MG63 (cell line): Measurements from ENCODE around the gene COL5A1. TPM values are rescaled to one million over a fixed set of nuclear protein-coding genes. Genes with fewer than 3 reads are reported as not detected.

ENCODE experiments used
- DNase-seq: peaks from one replicate; pipeline ENCODE4 v3.0.0-alpha.2; 2020
- H3K27me3 ChIP-seq: fragments of 250-450 bp; sonication (Bioruptor Pico); 2 replicates; pipeline ENCODE4 v1.5.1; 2020; ENCODE audit warnings: mild to moderate bottlenecking, moderate library complexity
- H3K36me3 ChIP-seq: fragments of 250-450 bp; sonication (Bioruptor Pico); 2 replicates; pipeline ENCODE4 v1.5.1; 2020; ENCODE audit warnings: mild to moderate bottlenecking, moderate library complexity
- H3K4me3 ChIP-seq: fragments of 250-450 bp; sonication (Bioruptor Pico); 2 replicates; pipeline ENCODE4 v1.5.1; 2020; ENCODE audit warnings: mild to moderate bottlenecking, moderate library complexity
- H3K9me3 ChIP-seq: fragments of 250-450 bp; sonication (Bioruptor Pico); 2 replicates; pipeline ENCODE4 v1.5.1; 2020; ENCODE audit warnings: mild to moderate bottlenecking, moderate library complexity
- total RNA-seq: library from RNA; depleted of rRNA; stranded (reverse); fragments of >200 nt; shearing (Covaris generic); gene quantifications from 2 replicates; pipeline ENCODE4 v1.2.3, GENCODE V29; 2014; ENCODE audit warnings: low replicate concordance

Gene COL5A1
- total RNA-seq, 1 experiment from 2014 or later, result 92.0 TPM

- Histone ChIP-seq H3K36me3 (peaks cover 27% of the 10 kb centered on the region), H3K4me3 (no peak overlapping the region), H3K27me3 (no peaks in the 10 kb centered on the region), H3K9me3 (0 out of 2 replicates have a peak, but pooled peaks cover 6% of the 10 kb centered on the region)
- no peak for DNase-seq
These were observed 29.3 kb downstream of the COL5A1 start for GRCh38 chr9:134670851-134671281.

DNA sequence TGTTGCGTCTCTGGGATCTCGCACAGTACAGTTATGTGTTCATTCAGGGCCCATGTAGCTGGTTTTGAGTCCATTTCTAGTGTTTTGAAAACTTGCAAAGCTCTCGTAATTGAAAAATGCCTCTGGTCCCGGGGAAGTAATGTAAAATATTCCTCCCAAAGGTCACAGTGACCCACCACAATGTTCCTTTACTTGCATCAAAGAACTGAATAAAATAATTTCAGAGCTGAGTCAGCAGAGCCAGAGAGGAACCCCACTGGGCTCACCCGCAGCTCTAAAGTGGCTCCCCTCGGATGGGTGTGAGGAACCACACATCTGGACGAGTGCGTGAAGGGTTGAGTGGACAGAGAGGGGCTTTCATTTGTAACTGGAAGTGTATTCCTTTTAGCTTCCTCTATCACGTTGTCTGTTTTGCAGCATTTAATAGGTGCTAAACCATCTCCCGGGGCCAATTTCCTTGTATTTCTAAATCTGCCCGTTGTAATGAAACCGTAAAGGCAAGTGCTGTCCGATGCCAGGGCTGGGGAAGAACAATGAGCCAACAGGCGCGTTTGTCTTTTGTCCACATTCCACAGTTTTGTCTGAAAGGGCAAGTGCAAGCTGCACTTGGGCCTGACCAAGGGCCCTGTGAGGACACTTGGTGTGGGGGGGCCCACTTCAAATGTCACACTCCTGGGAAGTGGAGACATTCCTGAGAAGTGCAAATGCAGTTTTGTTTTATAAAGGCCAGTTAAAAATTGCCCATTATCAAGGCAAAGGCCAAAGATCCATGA is 29.9 kb downstream of the COL5A1 start:
- DNase-seq, result no peak
- Histone ChIP-seq H3K4me3 (no peak overlapping the region), H3K9me3 (0 out of 2 replicates have a peak, but pooled peaks cover 6% of the 10 kb centered on the region), H3K36me3 (peaks cover 27% of the 10 kb centered on the region), H3K27me3 (no peaks in the 10 kb centered on the region)

- no peak for DNase-seq
- no peak overlapping the region for H3K4me3 ChIP-seq
- H3K36me3 ChIP-seq, result peaks cover 11% of the 10 kb centered on the region; the same call in 1 of the 2 replicates
- 0 out of 2 replicates have a peak, but pooled peaks cover 6% of the 10 kb centered on the region for H3K9me3 ChIP-seq
- no peaks in the 10 kb centered on the region for H3K27me3 ChIP-seq
These were observed 34.8 kb downstream of the COL5A1 start for GRCh38 chr9:134676361-134676760.

DNA sequence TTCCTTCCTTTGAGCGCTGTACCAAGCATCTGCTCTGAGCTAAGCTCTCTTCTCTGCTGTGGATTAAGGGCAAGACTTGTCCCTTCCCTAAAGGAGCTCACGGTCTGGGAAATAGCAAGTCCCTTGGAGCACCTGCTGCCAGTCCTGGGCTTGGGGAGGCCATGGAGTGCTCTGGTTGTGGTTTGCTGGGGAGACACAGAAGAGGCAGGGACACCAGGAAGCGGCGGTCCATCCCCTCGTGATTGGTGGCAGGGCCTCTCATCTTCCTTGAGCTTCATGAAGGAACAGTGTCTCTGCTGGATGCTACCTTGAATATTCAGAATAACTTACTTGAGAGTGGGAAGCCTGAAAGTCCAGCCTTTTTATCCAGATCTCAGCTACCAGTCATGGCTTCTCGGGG is 35.3 kb downstream of the COL5A1 start:
- H3K9me3 ChIP-seq, result 0 out of 2 replicates have a peak, but pooled peaks cover 6% of the 10 kb centered on the region
- DNase-seq, result no peak

DNA sequence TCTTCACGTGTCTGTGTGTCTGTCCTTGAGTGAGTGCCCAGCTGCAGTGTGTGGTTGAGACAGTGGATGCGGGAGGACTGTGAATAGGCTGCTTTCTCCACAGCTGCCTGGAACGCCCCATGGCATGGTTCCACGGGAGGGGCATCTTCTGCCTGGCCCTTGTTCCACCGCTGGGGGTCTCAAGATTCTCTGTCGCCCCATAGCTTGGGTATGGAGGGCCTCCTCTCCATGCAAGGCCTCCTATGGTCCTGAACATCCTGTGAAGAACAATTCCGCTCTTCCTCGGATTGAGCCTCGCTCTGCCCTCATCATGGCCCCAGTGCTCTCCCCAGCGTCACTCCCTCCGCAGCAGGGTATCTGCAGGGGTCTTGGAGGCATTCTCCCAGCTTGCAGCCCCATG is 36.1 kb downstream of the COL5A1 start:
- peaks cover 8% of the 10 kb centered on the region; the same call in 1 of the 2 replicates for H3K36me3 ChIP-seq
- H3K27me3 ChIP-seq, result no peaks in the 10 kb centered on the region
- no peak for DNase-seq
- 0 out of 2 replicates have a peak, but pooled peaks cover 6% of the 10 kb centered on the region for H3K9me3 ChIP-seq
- H3K4me3 ChIP-seq, result no peak overlapping the region

More for the DNA sequence above, 35.3 kb downstream of the COL5A1 start:
- Histone ChIP-seq H3K27me3 (no peaks in the 10 kb centered on the region), H3K36me3 (peaks cover 11% of the 10 kb centered on the region; the same call in 1 of the 2 replicates), H3K4me3 (no peak overlapping the region)

DNA sequence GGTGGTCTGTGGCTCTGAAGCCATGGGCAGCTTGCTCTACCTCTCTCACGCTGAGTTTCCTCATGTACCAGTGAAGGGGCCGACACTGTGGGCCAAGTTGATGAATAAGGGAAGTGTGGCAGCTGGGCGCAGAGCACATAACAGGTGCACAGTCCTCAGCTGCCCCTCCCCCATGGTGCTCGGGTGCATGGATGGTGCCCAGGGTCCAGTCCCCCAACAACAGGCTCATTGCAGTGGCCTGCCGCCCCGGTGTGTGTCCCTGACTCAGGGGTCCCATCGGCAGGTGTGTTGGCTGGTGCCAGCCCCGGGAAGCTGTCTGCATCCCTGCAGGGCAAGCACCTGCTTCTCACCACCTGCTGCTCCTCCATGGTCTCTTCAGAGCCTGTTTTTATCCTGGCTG is 36.6 kb downstream of the COL5A1 start:
- no peak overlapping the region for H3K4me3 ChIP-seq
- peaks cover 8% of the 10 kb centered on the region; the same call in 1 of the 2 replicates for H3K36me3 ChIP-seq

GRCh38 chr9:134678666-134679443 is 37.3 kb downstream of the COL5A1 start:
- Histone ChIP-seq H3K27me3 (no peaks in the 10 kb centered on the region), H3K4me3 (no peak overlapping the region), H3K36me3 (peaks cover 6% of the 10 kb centered on the region; the same call in 1 of the 2 replicates), H3K9me3 (0 out of 2 replicates have a peak, but pooled peaks cover 6% of the 10 kb centered on the region)
- DNase-seq, result no peak

More for the DNA sequence above, 36.6 kb downstream of the COL5A1 start:
- Histone ChIP-seq H3K27me3 (no peaks in the 10 kb centered on the region), H3K9me3 (0 out of 2 replicates have a peak, but pooled peaks cover 6% of the 10 kb centered on the region)
- no peak for DNase-seq

- no peaks in the 10 kb centered on the region for H3K27me3 ChIP-seq
- H3K9me3 ChIP-seq, result 0 out of 2 replicates have a peak, but pooled peaks cover 3% of the 10 kb centered on the region
- H3K36me3 ChIP-seq, result peaks cover 5% of the 10 kb centered on the region; the same call in 1 of the 2 replicates
- no peak overlapping the region for H3K4me3 ChIP-seq
- no peak for DNase-seq
These were observed 38.2 kb downstream of the COL5A1 start for GRCh38 chr9:134679616-134680392.

- no peak overlapping the region for H3K4me3 ChIP-seq
- no peaks in the 10 kb centered on the region; the same call in 1 of the 2 replicates for H3K36me3 ChIP-seq
- no peak for DNase-seq
- no peaks in the 10 kb centered on the region for H3K27me3 ChIP-seq
- H3K9me3 ChIP-seq, result 0 out of 2 replicates have a peak, but pooled peaks cover 1% of the 10 kb centered on the region
These were observed 38.9 kb downstream of the COL5A1 start for GRCh38 chr9:134680393-134681060.

DNA sequence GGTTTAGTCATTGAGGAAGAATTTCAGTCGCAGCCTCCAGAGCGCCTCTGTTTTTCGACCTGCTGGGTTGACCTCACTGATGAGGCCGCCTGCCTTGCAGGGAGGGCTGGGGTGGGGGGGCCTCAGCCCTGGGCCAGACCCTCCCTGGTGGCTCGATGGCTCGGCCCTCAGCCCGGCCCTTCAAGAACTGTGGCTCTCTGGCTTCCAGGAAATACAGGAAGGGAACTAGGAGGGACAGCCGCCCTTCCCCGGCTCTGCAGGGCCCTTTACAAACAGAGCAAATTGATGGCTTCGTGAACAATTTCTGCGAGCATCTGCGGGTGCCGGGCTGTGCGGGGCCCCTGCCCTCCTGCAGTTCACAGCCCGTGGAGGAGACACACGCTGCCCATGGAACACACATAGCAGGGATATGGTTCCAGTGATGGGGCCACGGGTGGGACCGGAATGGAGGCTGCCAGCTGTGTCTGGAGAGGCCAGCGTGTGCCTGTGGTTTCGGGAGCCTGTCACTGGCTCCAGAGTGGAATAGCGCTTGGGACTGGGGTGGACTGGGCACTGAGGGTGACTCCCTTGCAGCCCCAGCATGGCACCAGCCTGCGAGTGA is 39.6 kb downstream of the COL5A1 start:
- Histone ChIP-seq H3K4me3 (no peak overlapping the region), H3K9me3 (no peaks in the 10 kb centered on the region), H3K36me3 (no peaks in the 10 kb centered on the region; the same call in 1 of the 2 replicates), H3K27me3 (no peaks in the 10 kb centered on the region)
- DNase-seq, result no peak

DNA sequence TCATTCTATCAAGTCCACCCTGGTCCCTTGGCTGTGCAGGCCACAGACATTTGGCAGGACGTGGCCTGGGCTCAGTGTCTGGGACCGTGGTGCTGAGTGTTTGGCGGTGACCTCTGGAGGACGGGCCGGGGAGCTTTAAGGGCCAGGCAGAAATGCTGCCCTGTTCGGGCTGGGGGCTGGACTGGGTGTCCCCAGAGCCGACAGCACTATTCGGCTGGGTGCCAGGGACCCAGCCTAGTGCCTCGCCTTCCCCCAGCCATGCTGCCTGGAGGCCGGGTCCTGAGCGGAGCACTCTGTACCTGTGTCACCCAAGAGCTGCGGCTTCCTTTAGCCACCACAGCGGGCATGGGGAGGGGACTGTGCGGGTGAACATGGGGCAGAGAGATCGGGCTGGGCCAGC is 40.4 kb downstream of the COL5A1 start:
- DNase-seq, result no peak
- H3K36me3 ChIP-seq, result no peaks in the 10 kb centered on the region; the same call in 1 of the 2 replicates
- no peaks in the 10 kb centered on the region for H3K27me3 ChIP-seq
- H3K4me3 ChIP-seq, result no peak overlapping the region
- H3K9me3 ChIP-seq, result no peaks in the 10 kb centered on the region

- no peak for DNase-seq
- Histone ChIP-seq H3K4me3 (no peak overlapping the region), H3K36me3 (no peaks in the 10 kb centered on the region; the same call in 1 of the 2 replicates)
These were observed 41.2 kb downstream of the COL5A1 start for GRCh38 chr9:134682651-134683364.

GRCh38 chr9:134683714-134684374 is 42.2 kb downstream of the COL5A1 start:
- H3K4me3 ChIP-seq, result no peak overlapping the region
- H3K36me3 ChIP-seq, result no peaks in the 10 kb centered on the region; the same call in 1 of the 2 replicates
- no peaks in the 10 kb centered on the region for H3K9me3 ChIP-seq
- DNase-seq, result no peak
- H3K27me3 ChIP-seq, result no peaks in the 10 kb centered on the region

More at GRCh38 chr9:134682651-134683364, 41.2 kb downstream of the COL5A1 start:
- H3K9me3 ChIP-seq, result no peaks in the 10 kb centered on the region
- H3K27me3 ChIP-seq, result no peaks in the 10 kb centered on the region

- no peak for DNase-seq
- H3K9me3 ChIP-seq, result no peaks in the 10 kb centered on the region
- no peak overlapping the region for H3K4me3 ChIP-seq
- no peaks in the 10 kb centered on the region for H3K27me3 ChIP-seq
- no peaks in the 10 kb centered on the region; the same call in none of the 2 replicates for H3K36me3 ChIP-seq
These were observed 42.7 kb downstream of the COL5A1 start for GRCh38 chr9:134684375-134684723.
